Hindlimb muscle (tissue), 1 donor: ENCODE measurements around the gene SLC27A4. TPM values are rescaled to one million over a fixed set of nuclear protein-coding genes. Genes with fewer than 3 reads are reported as not detected.

Source experiments
- DNase-seq: peaks from one replicate; pipeline ENCODE4 v3.0.0-alpha.2; 2013
- polyA plus RNA-seq: library from polyadenylated mRNA; unstranded; fragments of 120-200 nt; gene quantifications from one replicate; pipeline ENCODE4 v1.2.1, GENCODE V29; 2013; ENCODE audit not compliant: insufficient read length

SLC27A4 gene
- 14.6 TPM for polyA plus RNA-seq

- DNase-seq: peak; percentile 81
These were observed at the start of gene SLC27A4 for GRCh38 chr9:128339761-128340690. Gene SLC27A4, plus strand, starts transcription at chr9:128340527. Its CDS starts 2,606 bp downstream, at chr9:128343133.

GRCh38 chr9:128292009-128292408 lies 48.3 kb upstream of the SLC27A4 start:
- DNase-seq: no peak

GRCh38 chr9:128293091-128293490 lies 47.2 kb upstream of the SLC27A4 start:
- no peak for DNase-seq

GRCh38 chr9:128294142-128294541 lies 46.2 kb upstream of the SLC27A4 start:
- no peak for DNase-seq

GRCh38 chr9:128296340-128297220 lies 43.7 kb upstream of the SLC27A4 start:
- no peak for DNase-seq

- no peak for DNase-seq
These were observed 43.0 kb upstream of the SLC27A4 start for GRCh38 chr9:128297221-128297773.

- DNase-seq: no peak
These were observed 41.5 kb upstream of the SLC27A4 start for GRCh38 chr9:128298535-128299482.

- DNase-seq: no peak
These were observed 36.0 kb upstream of the SLC27A4 start for GRCh38 chr9:128304136-128304970.

- DNase-seq: no peak
These were observed 35.4 kb upstream of the SLC27A4 start for GRCh38 chr9:128304971-128305288.

GRCh38 chr9:128309551-128309950 lies 30.8 kb upstream of the SLC27A4 start:
- DNase-seq: no peak

- DNase-seq: no peak
These were observed 29.9 kb upstream of the SLC27A4 start for GRCh38 chr9:128310461-128310860.

- no peak for DNase-seq
These were observed 25.6 kb upstream of the SLC27A4 start for GRCh38 chr9:128314697-128315096.

GRCh38 chr9:128316421-128316820 lies 23.9 kb upstream of the SLC27A4 start:
- DNase-seq: no peak

GRCh38 chr9:128317629-128318028 lies 22.7 kb upstream of the SLC27A4 start:
- DNase-seq: no peak

GRCh38 chr9:128321343-128321742 lies 19.0 kb upstream of the SLC27A4 start:
- DNase-seq: no peak

- no peak for DNase-seq
These were observed 18.4 kb upstream of the SLC27A4 start for GRCh38 chr9:128321879-128322403.

- peak; percentile 96 for DNase-seq
These were observed 17.7 kb upstream of the SLC27A4 start, which contains the start of the genes COQ4 and TRUB2 for GRCh38 chr9:128322404-128323211. Gene COQ4, plus strand, starts transcription at chr9:128322839. Its CDS starts 20 bp downstream, at chr9:128322859. Gene TRUB2, minus strand, starts transcription at chr9:128322447. Its CDS starts 39 bp downstream, at chr9:128322408.

GRCh38 chr9:128323212-128323730 lies 17.1 kb upstream of the SLC27A4 start:
- DNase-seq: no peak

- DNase-seq: no peak
These were observed 16.5 kb upstream of the SLC27A4 start for GRCh38 chr9:128323791-128324190.
